T-helper 1 cell treated with Interleukin-12 subunit alpha and Interleukin-12 subunit beta and Interleukin-4 antibody, amounts not matched to agents 30 μg/mL and 1 μg/mL, for 36 hours (primary cell): Measurements from ENCODE around the gene TTLL1.

ENCODE experiments used
- H3K27ac Mint-ChIP-seq: one replicate; pipeline ENCODE4 v1.8.0; 2021; ENCODE audit warnings: mild to moderate bottlenecking, mixed read lengths
- H3K27me3 Mint-ChIP-seq: one replicate; pipeline ENCODE4 v1.8.0; 2021; ENCODE audit warnings: low read depth, mixed read lengths
- H3K36me3 Mint-ChIP-seq: one replicate; pipeline ENCODE4 v1.8.0; 2021; ENCODE audit warnings: low read depth, mixed read lengths
- H3K4me1 Mint-ChIP-seq: one replicate; pipeline ENCODE4 v1.8.0; 2021; ENCODE audit warnings: low read depth, mixed read lengths
- H3K4me3 Mint-ChIP-seq: one replicate; pipeline ENCODE4 v1.8.0; 2021; ENCODE audit warnings: mild to moderate bottlenecking, moderate library complexity, mixed read lengths
- H3K9me3 Mint-ChIP-seq: one replicate; pipeline ENCODE4 v1.8.0; 2021; ENCODE audit warnings: mixed read lengths

TTLL1 gene

GRCh38 chr22:43098356-43098755, 9.2 kb upstream of the TTLL1 start:
- no peak overlapping the region for H3K27ac Mint-ChIP-seq

GRCh38 chr22:43096420-43096819, 7.2 kb upstream of the TTLL1 start:
- peaks cover 7% of the 10 kb centered on the region for H3K4me1 Mint-ChIP-seq
- no peaks in the 10 kb centered on the region for H3K36me3 Mint-ChIP-seq
- H3K4me3 Mint-ChIP-seq, result no peak overlapping the region
- H3K27ac Mint-ChIP-seq, result no peak overlapping the region
- peaks cover 8% of the 10 kb centered on the region for H3K9me3 Mint-ChIP-seq
- H3K27me3 Mint-ChIP-seq, result no peaks in the 10 kb centered on the region

More at GRCh38 chr22:43098356-43098755, 9.2 kb upstream of the TTLL1 start:
- peaks cover 8% of the 10 kb centered on the region for H3K9me3 Mint-ChIP-seq
- no peak overlapping the region for H3K4me3 Mint-ChIP-seq
- H3K36me3 Mint-ChIP-seq, result no peaks in the 10 kb centered on the region
- H3K27me3 Mint-ChIP-seq, result no peaks in the 10 kb centered on the region
- peaks cover 4% of the 10 kb centered on the region for H3K4me1 Mint-ChIP-seq

GRCh38 chr22:43094551-43094950, 5.4 kb upstream of the TTLL1 start:
- H3K27ac Mint-ChIP-seq, result no peak overlapping the region
- no peak overlapping the region for H3K4me3 Mint-ChIP-seq
- no peaks in the 10 kb centered on the region for H3K36me3 Mint-ChIP-seq
- peaks cover 8% of the 10 kb centered on the region for H3K9me3 Mint-ChIP-seq
- H3K4me1 Mint-ChIP-seq, result peaks cover 7% of the 10 kb centered on the region
- H3K27me3 Mint-ChIP-seq, result no peaks in the 10 kb centered on the region

- no peak overlapping the region for H3K4me3 Mint-ChIP-seq
- no peaks in the 10 kb centered on the region for H3K27me3 Mint-ChIP-seq
- H3K4me1 Mint-ChIP-seq, result peaks cover 10% of the 10 kb centered on the region
- H3K27ac Mint-ChIP-seq, result no peak overlapping the region
- H3K9me3 Mint-ChIP-seq, result peaks cover 8% of the 10 kb centered on the region
- H3K36me3 Mint-ChIP-seq, result no peaks in the 10 kb centered on the region
Measured at GRCh38 chr22:43094085-43094484, 4.9 kb upstream of the TTLL1 start.

- Mint-ChIP-seq H3K36me3 (peaks cover 3% of the 10 kb centered on the region), H3K27me3 (no peaks in the 10 kb centered on the region), H3K9me3 (peaks cover 8% of the 10 kb centered on the region), H3K4me1 (peaks cover 13% of the 10 kb centered on the region), H3K27ac (no peak overlapping the region), H3K4me3 (no peak overlapping the region)
Measured at GRCh38 chr22:43092085-43092484, 2.9 kb upstream of the TTLL1 start.

GRCh38 chr22:43090130-43090789, 1.1 kb upstream of the TTLL1 start:
- peak overlapping the region; percentile 50 for H3K4me3 Mint-ChIP-seq
- peak overlapping the region; percentile 76 for H3K27ac Mint-ChIP-seq
- H3K36me3 Mint-ChIP-seq, result peaks cover 4% of the 10 kb centered on the region
- no peaks in the 10 kb centered on the region for H3K27me3 Mint-ChIP-seq
- no peaks in the 10 kb centered on the region for H3K9me3 Mint-ChIP-seq
- H3K4me1 Mint-ChIP-seq, result peaks cover 23% of the 10 kb centered on the region

- Mint-ChIP-seq H3K27ac (peak overlapping the region; percentile 88), H3K4me1 (peaks cover 23% of the 10 kb centered on the region), H3K4me3 (peak overlapping the region; percentile 94), H3K27me3 (no peaks in the 10 kb centered on the region), H3K9me3 (no peaks in the 10 kb centered on the region), H3K36me3 (peaks cover 4% of the 10 kb centered on the region)
Measured at GRCh38 chr22:43088627-43088983, 586 bp downstream of the TTLL1 start.

- Mint-ChIP-seq H3K9me3 (no peaks in the 10 kb centered on the region), H3K27me3 (no peaks in the 10 kb centered on the region), H3K4me1 (peaks cover 20% of the 10 kb centered on the region), H3K36me3 (peaks cover 4% of the 10 kb centered on the region), H3K27ac (peak overlapping the region; percentile 29), H3K4me3 (peak overlapping the region; percentile 7)
Measured at GRCh38 chr22:43085658-43086606, 3.3 kb downstream of the TTLL1 start.

- Mint-ChIP-seq H3K27me3 (no peaks in the 10 kb centered on the region), H3K4me1 (peaks cover 9% of the 10 kb centered on the region), H3K36me3 (peaks cover under 1% of the 10 kb centered on the region), H3K9me3 (no peaks in the 10 kb centered on the region), H3K27ac (no peak overlapping the region), H3K4me3 (no peak overlapping the region)
Measured at GRCh38 chr22:43081968-43082367, 7.2 kb downstream of the TTLL1 start.

- Mint-ChIP-seq H3K27me3 (no peaks in the 10 kb centered on the region), H3K27ac (no peak overlapping the region), H3K9me3 (no peaks in the 10 kb centered on the region), H3K4me3 (no peak overlapping the region), H3K4me1 (no peaks in the 10 kb centered on the region), H3K36me3 (no peaks in the 10 kb centered on the region)
Measured at GRCh38 chr22:43080616-43081015, 8.6 kb downstream of the TTLL1 start.

- Mint-ChIP-seq H3K36me3 (no peaks in the 10 kb centered on the region), H3K4me3 (no peak overlapping the region), H3K9me3 (no peaks in the 10 kb centered on the region), H3K27ac (no peak overlapping the region), H3K27me3 (no peaks in the 10 kb centered on the region), H3K4me1 (no peaks in the 10 kb centered on the region)
Measured at GRCh38 chr22:43079742-43080141, 9.4 kb downstream of the TTLL1 start.

- H3K27ac Mint-ChIP-seq, result no peak overlapping the region
- H3K27me3 Mint-ChIP-seq, result no peaks in the 10 kb centered on the region
- H3K4me1 Mint-ChIP-seq, result no peaks in the 10 kb centered on the region
- no peaks in the 10 kb centered on the region for H3K9me3 Mint-ChIP-seq
- H3K4me3 Mint-ChIP-seq, result no peak overlapping the region
- H3K36me3 Mint-ChIP-seq, result no peaks in the 10 kb centered on the region
Measured at GRCh38 chr22:43078522-43078921, 10.7 kb downstream of the TTLL1 start.

GRCh38 chr22:43077121-43077877, 11.9 kb downstream of the TTLL1 start:
- Mint-ChIP-seq H3K27ac (no peak overlapping the region), H3K27me3 (no peaks in the 10 kb centered on the region), H3K4me3 (no peak overlapping the region), H3K36me3 (no peaks in the 10 kb centered on the region), H3K9me3 (no peaks in the 10 kb centered on the region), H3K4me1 (no peaks in the 10 kb centered on the region)

GRCh38 chr22:43066844-43067385, 22.3 kb downstream of the TTLL1 start:
- no peaks in the 10 kb centered on the region for H3K4me1 Mint-ChIP-seq
- H3K9me3 Mint-ChIP-seq, result no peaks in the 10 kb centered on the region
- no peak overlapping the region for H3K27ac Mint-ChIP-seq
- no peaks in the 10 kb centered on the region for H3K27me3 Mint-ChIP-seq
- peaks cover 4% of the 10 kb centered on the region for H3K36me3 Mint-ChIP-seq
- H3K4me3 Mint-ChIP-seq, result no peak overlapping the region
